Adrenal gland (tissue), 5 donors: ENCODE results near the gene SPACA4.
"Not testable (repeated sequence)": the region's sequence is repeated elsewhere in the genome, so short reads cannot be mapped to it uniquely, and the experiment has no call there.

Source experiments
- CTCF ChIP-seq, 6 experiments: fragments of 450-650 bp in 4 of 6; fragments of 200-600 bp in 2 of 6; sonication (generic) in 1 of 6; IDR thresholded peaks; 1 replicate in 5 of 6; 2 replicates in 1 of 6; pipeline versions ENCODE4 v1.5.1 to v1.8.0; 2016 to 2021; ENCODE audit warnings: antibody characterized with exemption in 6 of 6, mild to moderate bottlenecking in 2 of 6, moderate library complexity in 1 of 6
- POLR2A ChIP-seq, 2 donors: fragments of 450-650 bp; IDR thresholded peaks; one replicate each; pipeline ENCODE4 v1.6.1; 2017; ENCODE audit warnings: antibody characterized with exemption in 2 of 2, mild to moderate bottlenecking in 2 of 2, moderate library complexity in 1 of 2
- donor health status: DM: no; HTN: no; CAD: no.

GRCh38 chr19:48632286-48632685 is 25.7 kb downstream of the SPACA4 start:
- TF ChIP-seq CTCF, POLR2A (IDR thresholded peaks at IDR 0.05): not testable (repeated sequence)
